Measurements from ENCODE around the gene ECD.
A peak's percentile ranks its signal among the peaks of the same experiment; 100 is the strongest.

Gene ECD

GRCh38 chr10:73167783-73168464, at the start of gene ECD, which contains the start of gene FAM149B1:
Gene ECD (minus strand): TSS chr10:73168008. CDS start chr10:73163937, 4,071 bp downstream.
Gene FAM149B1 (plus strand): TSS chr10:73168119. CDS start chr10:73168340, 221 bp downstream.
- peak within 1 kb of the TSS; percentile 100 for H3K4me3 Mint-ChIP-seq
- no peaks in the 10 kb centered on the region for H3K27me3 Mint-ChIP-seq
- DNase-seq (peak; percentile 92), ATAC-seq (replicated peaks) (peak; percentile 97 to 99)
- peaks cover 20 to 32% of the 10 kb centered on the region in 2 donors for H3K4me1 Mint-ChIP-seq
- peak within 1 kb of the TSS; percentile 99 for H3K27ac Mint-ChIP-seq
- no peaks in the 10 kb centered on the region for H3K9me3 Mint-ChIP-seq
- H3K36me3 Mint-ChIP-seq: peaks cover 11 to 29% of the 10 kb centered on the region in 2 donors

DNA sequence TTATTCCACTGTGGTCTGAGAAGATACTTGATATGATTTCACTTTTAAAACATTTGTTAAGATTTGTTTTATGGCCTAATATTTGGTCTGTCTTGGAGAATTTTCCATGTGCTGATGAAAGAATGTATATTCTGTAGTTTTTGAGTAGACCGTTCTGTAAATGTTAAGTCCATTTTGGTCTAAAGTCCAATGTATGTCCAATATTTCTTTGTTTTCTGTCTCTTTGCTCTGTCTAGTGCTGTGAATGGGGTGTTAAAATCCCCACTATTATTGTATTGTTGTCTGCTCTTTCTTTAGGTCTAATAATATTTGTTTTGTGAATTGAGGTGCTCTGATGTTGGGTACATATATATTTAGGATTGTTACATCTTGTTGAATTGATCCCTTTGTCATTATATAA, 47.9 kb upstream of the ECD start:
- H3K36me3 Mint-ChIP-seq: peaks cover 46 to 72% of the 10 kb centered on the region in 2 donors
- no peak overlapping the region for H3K27ac Mint-ChIP-seq
- no peak for DNase-seq
- no peak for ATAC-seq (replicated peaks)
- H3K9me3 Mint-ChIP-seq: peaks cover 0 to 8% of the 10 kb centered on the region in 2 donors
- H3K4me1 Mint-ChIP-seq: peaks cover 4 to 6% of the 10 kb centered on the region in 2 donors
- no peaks in the 10 kb centered on the region for H3K27me3 Mint-ChIP-seq
- no peak overlapping the region for H3K4me3 Mint-ChIP-seq

DNA sequence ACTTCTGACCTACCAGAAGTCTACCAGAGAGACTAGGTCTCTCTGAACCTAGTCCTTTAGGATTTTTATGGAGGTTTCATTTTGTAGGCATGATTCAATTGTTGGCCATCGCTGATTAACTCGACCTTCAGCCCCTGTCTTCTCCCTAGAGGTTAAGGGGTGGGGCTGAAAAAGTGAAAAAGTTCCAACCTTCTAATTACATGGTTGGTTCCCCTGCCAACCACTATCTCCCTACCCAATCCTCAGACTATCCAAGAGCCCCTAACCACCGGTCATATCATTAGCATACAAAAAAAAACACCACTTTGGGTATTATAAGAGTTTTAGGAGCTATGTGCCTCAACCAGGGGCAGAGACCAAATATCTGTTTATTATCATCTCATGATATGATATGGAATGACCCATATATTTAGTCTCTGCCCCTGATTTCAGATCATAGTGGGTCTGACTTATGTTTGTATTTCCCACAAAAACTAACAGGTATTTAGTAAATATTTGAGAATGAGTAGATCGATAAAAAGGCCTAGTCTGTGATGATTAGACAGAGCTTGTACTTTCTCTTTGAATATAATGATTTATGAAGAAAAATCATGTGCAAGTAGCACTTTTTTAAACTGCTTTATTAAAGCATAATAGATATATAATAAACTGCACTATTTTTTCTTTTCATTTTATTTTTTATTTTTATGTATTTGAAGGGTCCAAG, 43.5 kb upstream of the ECD start:
- peaks cover 6 to 9% of the 10 kb centered on the region in 2 donors for H3K4me1 Mint-ChIP-seq
- no peak overlapping the region for H3K27ac Mint-ChIP-seq
- no peak overlapping the region for H3K4me3 Mint-ChIP-seq
- DNase-seq (peak; percentile 9), ATAC-seq (replicated peaks) (peak; percentile 73 to 81)
- H3K36me3 Mint-ChIP-seq: peaks cover 41 to 51% of the 10 kb centered on the region in 2 donors
- H3K27me3 Mint-ChIP-seq: no peaks in the 10 kb centered on the region
- peaks cover 0 to 6% of the 10 kb centered on the region in 2 donors for H3K9me3 Mint-ChIP-seq

DNA sequence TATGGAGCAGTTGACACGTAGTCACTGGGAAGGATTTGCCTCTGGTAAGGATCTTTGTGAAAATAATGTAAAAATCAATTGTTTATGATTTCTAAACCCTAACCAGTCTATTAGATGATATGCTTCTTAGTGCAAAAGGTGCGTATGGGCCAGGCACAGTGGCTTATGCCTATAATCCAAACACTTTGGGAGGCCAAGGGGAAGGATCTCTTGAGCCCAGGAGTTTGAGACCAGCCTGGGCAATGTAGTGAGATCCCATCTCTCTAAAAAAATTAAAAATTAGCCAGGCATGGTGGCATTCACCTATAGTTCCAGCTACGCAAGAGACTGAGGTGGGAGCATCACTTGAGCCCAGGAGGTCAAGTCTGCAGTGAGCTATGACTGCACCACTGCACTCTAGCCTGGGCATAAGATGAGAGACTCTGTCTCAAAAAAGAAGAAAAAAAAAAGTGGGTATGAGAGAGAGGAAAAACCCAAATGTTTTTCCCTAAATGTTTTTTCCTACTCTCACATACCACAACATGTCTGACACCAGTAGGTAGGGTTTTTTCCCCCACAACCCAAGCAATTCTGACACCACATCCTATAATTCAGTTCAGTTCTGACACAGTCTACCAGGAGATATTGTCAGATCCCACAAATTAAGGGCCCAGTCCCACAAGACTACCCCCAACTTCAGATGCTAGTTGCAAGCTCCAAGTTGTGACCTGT, 42.7 kb upstream of the ECD start:
- Mint-ChIP-seq H3K4me3 (no peak overlapping the region), H3K4me1 (peaks cover 6 to 9% of the 10 kb centered on the region in 2 donors), H3K27ac (no peak overlapping the region), H3K27me3 (no peaks in the 10 kb centered on the region), H3K36me3 (peaks cover 40 to 51% of the 10 kb centered on the region in 2 donors), H3K9me3 (peaks cover 4 to 7% of the 10 kb centered on the region in 2 donors)
- no peak for DNase-seq
- peak; percentile 57 to 67 for ATAC-seq (replicated peaks)

GRCh38 chr10:73209705-73210104, 41.9 kb upstream of the ECD start:
- Mint-ChIP-seq H3K9me3 (peaks cover 4 to 7% of the 10 kb centered on the region in 2 donors), H3K36me3 (peaks cover 44 to 49% of the 10 kb centered on the region in 2 donors), H3K4me1 (peaks cover 6 to 9% of the 10 kb centered on the region in 2 donors), H3K27ac (no peak overlapping the region), H3K4me3 (no peak overlapping the region), H3K27me3 (no peaks in the 10 kb centered on the region)
- no peak for DNase-seq
- no peak for ATAC-seq (replicated peaks)

DNA sequence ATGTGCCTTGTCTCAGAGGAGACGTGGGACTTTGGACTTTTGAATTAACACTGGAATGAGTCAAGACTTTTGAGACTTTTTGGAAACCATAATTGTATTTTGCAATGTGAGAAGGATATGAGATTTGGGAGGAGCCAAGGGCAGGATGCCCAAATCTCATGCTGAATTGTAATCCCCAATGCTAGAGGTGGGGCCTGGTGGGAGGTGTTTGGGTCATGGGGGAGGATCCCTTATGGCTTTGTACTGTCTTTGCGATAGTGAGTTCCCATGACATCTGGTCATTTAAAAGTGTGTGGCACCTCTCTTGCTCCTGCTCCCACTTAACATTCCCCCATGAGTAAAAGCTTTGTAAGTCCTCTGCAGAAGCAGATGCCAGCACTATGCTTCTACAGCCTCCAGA, 40.1 kb upstream of the ECD start:
- Mint-ChIP-seq H3K4me1 (peaks cover 6 to 9% of the 10 kb centered on the region in 2 donors), H3K27ac (no peak overlapping the region), H3K36me3 (peaks cover 30 to 36% of the 10 kb centered on the region in 2 donors), H3K9me3 (peaks cover 4 to 7% of the 10 kb centered on the region in 2 donors), H3K4me3 (no peak overlapping the region), H3K27me3 (no peaks in the 10 kb centered on the region)
- no peak for DNase-seq
- ATAC-seq (replicated peaks): no peak

DNA sequence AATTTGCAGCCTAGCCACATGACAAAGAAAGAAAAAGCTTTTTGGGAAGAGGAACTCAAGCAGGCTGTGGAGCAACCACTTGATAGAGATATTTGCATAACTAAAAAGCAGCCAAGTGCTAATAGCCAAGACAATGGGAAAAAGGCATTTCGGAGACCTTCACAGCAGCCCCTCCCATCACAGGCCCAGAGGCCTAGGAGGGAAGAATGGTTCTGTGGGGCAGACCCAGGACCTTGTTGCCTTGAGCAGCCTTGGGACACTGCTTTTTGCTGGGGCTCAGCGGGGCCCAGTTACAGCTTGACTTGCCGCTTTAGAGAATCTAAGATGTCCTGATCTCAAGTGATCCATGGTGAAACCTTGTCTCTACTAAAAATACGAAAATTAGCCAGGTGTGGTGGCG, 38.6 kb upstream of the ECD start:
- Mint-ChIP-seq H3K27ac (no peak overlapping the region), H3K27me3 (no peaks in the 10 kb centered on the region), H3K9me3 (peaks cover 4 to 7% of the 10 kb centered on the region in 2 donors), H3K4me1 (peaks cover 6 to 9% of the 10 kb centered on the region in 2 donors), H3K4me3 (no peak overlapping the region), H3K36me3 (peaks cover 30 to 35% of the 10 kb centered on the region in 2 donors)
- ATAC-seq (replicated peaks) (no peak), DNase-seq (no peak)

DNA sequence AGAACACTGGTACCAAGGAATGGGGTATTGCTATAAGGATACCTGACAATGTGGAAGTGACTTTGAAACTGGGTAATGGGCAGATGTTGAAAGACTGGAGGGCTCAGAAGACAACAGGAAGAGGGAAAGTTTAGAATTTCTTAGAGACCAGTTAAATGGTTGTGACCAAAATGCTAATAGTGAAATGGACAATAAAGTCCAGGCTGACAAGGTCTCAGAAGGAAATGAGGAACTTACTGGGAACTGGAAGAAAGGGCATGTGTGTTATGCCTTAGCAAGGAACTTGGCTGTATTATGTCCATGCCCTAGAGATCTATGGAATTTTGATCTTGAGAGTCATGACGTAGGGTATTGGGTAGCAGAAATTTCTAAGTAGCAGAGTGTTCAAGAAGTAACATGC, 38.1 kb upstream of the ECD start:
- no peaks in the 10 kb centered on the region for H3K27me3 Mint-ChIP-seq
- H3K9me3 Mint-ChIP-seq: peaks cover 4 to 7% of the 10 kb centered on the region in 2 donors
- H3K27ac Mint-ChIP-seq: no peak overlapping the region
- H3K4me1 Mint-ChIP-seq: peaks cover 3 to 4% of the 10 kb centered on the region in 2 donors
- ATAC-seq (replicated peaks): no peak
- no peak overlapping the region for H3K4me3 Mint-ChIP-seq
- H3K36me3 Mint-ChIP-seq: peaks cover 29 to 32% of the 10 kb centered on the region in 2 donors
- DNase-seq: no peak

GRCh38 chr10:73205081-73205480, 37.3 kb upstream of the ECD start:
- H3K27ac Mint-ChIP-seq: no peak overlapping the region
- ATAC-seq (replicated peaks): no peak
- no peaks in the 10 kb centered on the region for H3K27me3 Mint-ChIP-seq
- H3K4me3 Mint-ChIP-seq: no peak overlapping the region
- H3K4me1 Mint-ChIP-seq: no peaks in the 10 kb centered on the region
- peaks cover 4 to 7% of the 10 kb centered on the region in 2 donors for H3K9me3 Mint-ChIP-seq
- no peak for DNase-seq
- H3K36me3 Mint-ChIP-seq: peaks cover 28 to 37% of the 10 kb centered on the region in 2 donors

DNA sequence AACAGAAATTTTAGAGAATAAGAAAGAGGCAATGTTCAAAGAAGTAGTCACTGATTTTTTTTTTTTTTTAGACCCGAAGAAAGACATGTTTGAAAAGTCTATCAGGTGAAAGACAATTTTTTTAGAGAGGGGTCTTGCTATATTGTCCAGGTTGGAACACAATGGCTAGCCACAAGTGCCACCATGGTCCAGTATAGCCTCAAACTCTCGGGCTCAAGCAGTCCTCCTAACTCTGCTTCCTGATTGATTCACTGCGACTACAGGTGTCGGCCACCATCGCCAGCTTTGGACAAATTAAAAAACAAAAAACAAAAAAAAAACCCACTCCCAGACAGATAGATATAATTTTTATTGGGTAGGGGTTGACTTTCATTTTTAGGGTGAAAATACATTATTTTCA, 22.4 kb upstream of the ECD start:
- Mint-ChIP-seq H3K4me3 (no peak overlapping the region), H3K27me3 (no peaks in the 10 kb centered on the region), H3K9me3 (no peaks in the 10 kb centered on the region), H3K4me1 (no peaks in the 10 kb centered on the region), H3K36me3 (peaks cover 5 to 14% of the 10 kb centered on the region in 2 donors), H3K27ac (no peak overlapping the region)
- DNase-seq (no peak), ATAC-seq (replicated peaks) (no peak)

- Mint-ChIP-seq H3K4me3 (no peak overlapping the region), H3K36me3 (peaks cover 24 to 32% of the 10 kb centered on the region in 2 donors), H3K4me1 (no peaks in the 10 kb centered on the region), H3K27me3 (no peaks in the 10 kb centered on the region), H3K9me3 (peaks cover 2 to 4% of the 10 kb centered on the region in 2 donors), H3K27ac (no peak overlapping the region)
- ATAC-seq (replicated peaks): no peak
- no peak for DNase-seq
Observed at GRCh38 chr10:73186266-73186665, 18.5 kb upstream of the ECD start.

- H3K27ac Mint-ChIP-seq: no peak overlapping the region
- no peaks in the 10 kb centered on the region for H3K4me1 Mint-ChIP-seq
- H3K27me3 Mint-ChIP-seq: no peaks in the 10 kb centered on the region
- no peak overlapping the region for H3K4me3 Mint-ChIP-seq
- peaks cover 33 to 37% of the 10 kb centered on the region in 2 donors for H3K36me3 Mint-ChIP-seq
- peaks cover 2 to 4% of the 10 kb centered on the region in 2 donors for H3K9me3 Mint-ChIP-seq
- ATAC-seq (replicated peaks) (no peak), DNase-seq (no peak)
Observed at GRCh38 chr10:73183667-73184281, 16.0 kb upstream of the ECD start.

DNA sequence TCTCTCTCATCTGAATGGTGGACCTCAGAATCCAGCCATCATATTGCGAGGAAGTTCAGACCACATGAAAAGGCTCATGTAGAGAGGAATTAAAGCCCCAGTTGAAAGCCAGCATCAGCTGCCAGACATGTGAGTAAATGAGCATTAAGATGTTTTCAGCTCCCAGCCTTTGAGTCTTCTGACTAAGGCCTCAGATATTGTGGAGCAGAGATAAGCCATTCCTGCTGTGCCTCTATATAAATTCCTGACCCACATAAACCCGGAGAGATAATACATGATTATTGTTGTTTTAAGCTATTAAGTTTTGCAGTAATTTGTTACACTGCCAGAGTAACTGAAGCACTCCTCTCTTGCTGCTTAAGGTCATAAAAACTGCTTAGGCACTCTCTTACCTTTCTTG, 14.8 kb upstream of the ECD start:
- Mint-ChIP-seq H3K4me1 (no peaks in the 10 kb centered on the region), H3K9me3 (peaks cover 2 to 4% of the 10 kb centered on the region in 2 donors), H3K27me3 (no peaks in the 10 kb centered on the region), H3K4me3 (no peak overlapping the region), H3K27ac (no peak overlapping the region), H3K36me3 (peaks cover 32 to 43% of the 10 kb centered on the region in 2 donors)
- no peak for ATAC-seq (replicated peaks)
- no peak for DNase-seq
